NCI-H1092 treated with DMSO at 0.1 percent for 48 hours (cell line): ENCODE data around the gene SPEN.

Source experiments
- DNase-seq: peaks from one replicate; lab custom pipeline; 2025; lab: John Stamatoyannopoulos, UW

Gene SPEN

GRCh38 chr1:15985611-15986297 lies 138.2 kb downstream of the SPEN start:
- no peak for DNase-seq

- no peak for DNase-seq
These were observed 141.6 kb downstream of the SPEN start for GRCh38 chr1:15988856-15989736.

GRCh38 chr1:15989776-15990175 lies 142.3 kb downstream of the SPEN start:
- no peak for DNase-seq
